Measurements from ENCODE around the gene RNF223. TPM values are rescaled to one million over a fixed set of nuclear protein-coding genes. Genes with fewer than 3 reads are reported as not detected.

Gene RNF223
- total and polyA plus RNA-seq, 2 donors (not counting 3 experiments of a cell fraction or from before 2014, with no cell fraction given) = not detected

DNA sequence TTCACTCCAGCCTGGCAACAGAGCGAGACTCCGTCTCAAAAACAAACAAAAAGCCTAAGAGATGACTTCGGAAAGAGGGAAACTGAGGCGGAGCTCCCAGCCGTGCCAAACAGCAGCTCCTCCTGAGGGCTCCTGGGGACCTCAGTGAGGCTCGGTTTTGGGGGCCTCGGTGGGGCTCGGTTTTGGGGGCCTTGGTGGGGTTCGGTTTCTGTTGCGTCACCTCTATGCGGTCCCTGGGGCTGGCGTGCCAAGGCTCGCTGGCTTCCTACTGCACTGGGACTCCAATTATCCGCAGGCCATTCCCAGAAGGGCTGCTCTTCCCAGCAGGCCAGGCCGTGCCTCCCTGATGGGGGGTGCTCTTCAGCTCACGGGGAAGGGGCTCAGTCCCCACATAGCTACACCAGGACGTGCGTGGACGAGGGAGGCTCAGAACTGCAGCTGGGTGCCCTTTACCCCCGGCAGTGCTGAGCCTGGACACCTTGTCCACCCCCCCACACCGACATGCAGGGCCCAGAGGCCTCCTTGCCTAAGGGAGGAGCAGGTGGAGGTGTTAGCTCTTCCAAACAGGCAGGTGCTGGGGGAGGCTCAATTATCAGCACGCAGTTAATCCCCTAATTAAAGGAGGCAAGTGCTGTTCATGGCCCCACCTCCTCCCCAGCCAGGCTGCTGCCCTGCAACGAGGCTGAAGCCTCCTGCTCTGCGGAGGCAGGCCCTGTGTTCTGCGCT lies 46.9 kb upstream of the RNF223 start:
- H2AFZ ChIP-seq (ENCODE audit: low read depth, low read length) = no peak overlapping the region
- no peaks in the 10 kb centered on the region for H3K36me3 ChIP-seq (ENCODE audit: control insufficient read depth in 2 of 2, extremely low read depth in 1 of 2, insufficient read depth in 2 of 2, low read length in 2 of 2)
- no peak overlapping the region for H3K4me2 ChIP-seq (ENCODE audit: insufficient read depth, low read length)
- H3K27me3 ChIP-seq (ENCODE audit: control insufficient read depth in 2 of 2, insufficient read depth in 2 of 2, low read length in 2 of 2) = peaks cover 0 to 2% of the 10 kb centered on the region in 2 experiments
- no peak overlapping the region for H3K27ac ChIP-seq (ENCODE audit: insufficient read depth, low read depth, low read length)
- no peaks in the 10 kb centered on the region for H3K79me2 ChIP-seq (ENCODE audit: control insufficient read depth, insufficient read depth, low read length)
- FAIRE-seq = no peak
- no peak overlapping the region for H3K9ac ChIP-seq (replicated peaks; ENCODE audit: extremely low read depth, insufficient read depth, low read length)
- no peak for TF ChIP-seq CTCF (IDR thresholded peaks at IDR 0.05; ENCODE audit: extremely low read depth in 1 of 2, insufficient read depth in 1 of 2, low read depth in 1 of 2, low read length in 2 of 2)
- TF ChIP-seq JUN (IDR thresholded peaks at IDR 0.05; ENCODE audit: borderline replicate concordance, insufficient read depth, insufficient read length, low read depth) = no peak
- TF ChIP-seq MYC (IDR thresholded peaks at IDR 0.05; ENCODE audit: low read depth, low read length) = no peak
- no peak for TF ChIP-seq POLR2AphosphoS5 (IDR thresholded peaks at IDR 0.05; ENCODE audit: insufficient read depth, low read depth, low read length)
- TF ChIP-seq, protein P1, sequence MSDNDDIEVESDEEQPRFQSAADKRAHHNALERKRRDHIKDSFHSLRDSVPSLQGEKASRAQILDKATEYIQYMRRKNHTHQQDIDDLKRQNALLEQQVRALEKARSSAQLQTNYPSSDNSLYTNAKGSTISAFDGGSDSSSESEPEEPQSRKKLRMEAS (IDR thresholded peaks at IDR 0.05; ENCODE audit: insufficient read depth, insufficient read length) = no peak
- no peak for TF ChIP-seq FOS (IDR thresholded peaks at IDR 0.05; ENCODE audit: borderline replicate concordance, insufficient read depth, low read length)
- TF ChIP-seq EZH2 (IDR thresholded peaks at IDR 0.05; ENCODE audit: borderline replicate concordance, low read depth, low read length, severe bottlenecking) = no peak
- no peak for TF ChIP-seq POLR2A (IDR thresholded peaks at IDR 0.05; ENCODE audit: low read depth, low read length)
- TF ChIP-seq GATA2 (IDR thresholded peaks at IDR 0.05; ENCODE audit: insufficient read depth, insufficient read length, low read depth, low read length) = no peak
- intact Hi-C loops (cut with micrococcal nuclease) (loop anchor here (5.0 kb wide), 2 partner anchors 126 to 186 kb away; partner anchors contain the start of genes ACAP3, C1QTNF12 and PUSL1), dilution Hi-C loops (cut with MboI; ENCODE audit: extremely low pct_ligation_motif_present, low sequenced_read_pairs) (no loop called here)
- no TSS peak for BruUV-seq (replicated peaks)
- no peaks in the 10 kb centered on the region for H3K9me1 ChIP-seq (replicated peaks; ENCODE audit: control insufficient read depth, extremely low read depth, insufficient read depth, low read length)
- no peaks in the 10 kb centered on the region for H3K9me3 ChIP-seq (replicated peaks; ENCODE audit: control insufficient read depth, insufficient read depth, low read length)
- ChIA-PET CTCF (interaction anchor here (0.6 to 6.9 kb wide), 25 partner anchors 53 to 384 kb away, joined by 3 to 286 read pairs (median 6); partner anchors contain the start of genes B3GALT6, SDF4, TTLL10 and UBE2J2), POLR2A (no interaction called here)
- no peak overlapping the region for H3K4me3 ChIP-seq (replicated peaks in 1 of 3; ENCODE audit: insufficient read depth in 1 of 3, low read depth in 1 of 3, low read length in 3 of 3)
- H3K4me1 ChIP-seq (ENCODE audit: control insufficient read depth, extremely low read depth, insufficient read depth, low read length) = no peaks in the 10 kb centered on the region
- H4K20me1 ChIP-seq (replicated peaks; ENCODE audit: control insufficient read depth, extremely low read depth, insufficient read depth, low read length) = no peaks in the 10 kb centered on the region
- DNase-seq (ENCODE audit: low read depth, low spot score) = no peak
